GM19043 (cell line): ENCODE data around the gene ANKFY1.

ENCODE experiments used
- ATAC-seq: cut with Tn5 transposase; IDR thresholded peaks from one replicate; pipeline ENCODE4 v1.9.1; 2021; ENCODE audit warnings: low read depth; ENCODE audit not compliant: unreplicated experiment

The ANKFY1 gene

GRCh38 chr17:4182043-4182442 lies 81.7 kb downstream of the ANKFY1 start:
- no peak for ATAC-seq

DNA sequence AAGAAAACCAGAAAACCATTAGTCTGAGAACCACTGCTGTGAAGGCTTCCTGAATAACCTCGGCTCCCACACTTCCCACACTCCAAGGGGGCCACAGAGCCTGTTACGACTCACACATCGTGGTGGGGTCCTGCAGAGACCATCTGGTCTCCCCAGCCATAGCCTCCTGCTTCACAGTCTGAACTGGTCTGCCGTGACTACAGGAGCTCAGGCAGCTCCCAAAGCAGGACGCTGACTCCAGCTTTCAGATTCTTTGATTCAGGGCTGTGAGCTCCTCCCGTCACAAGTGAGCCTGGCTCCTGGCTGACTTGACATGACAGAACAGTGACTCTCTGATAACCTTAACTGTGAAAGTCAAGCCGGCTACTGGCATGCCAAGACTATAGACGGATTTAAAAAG lies 83.0 kb downstream of the ANKFY1 start:
- ATAC-seq = no peak

DNA sequence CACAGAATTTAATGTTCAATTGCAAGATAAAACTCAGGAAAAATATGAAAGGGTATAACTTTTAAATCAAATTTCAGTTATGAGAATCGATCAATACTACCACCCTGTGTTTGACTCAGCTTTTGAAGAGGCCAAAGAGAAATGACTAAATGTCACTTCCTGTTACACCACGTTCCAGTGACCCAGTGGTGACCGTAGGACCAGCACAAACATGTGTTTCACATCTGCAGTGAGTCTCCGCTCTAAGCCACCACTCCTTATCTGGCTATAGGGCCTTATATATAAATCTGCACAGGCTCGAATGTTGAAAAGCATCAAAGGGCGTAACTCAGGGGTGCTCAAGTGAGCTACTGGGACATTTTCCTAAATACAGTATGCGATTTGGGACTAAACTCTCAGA lies 84.7 kb downstream of the ANKFY1 start:
- ATAC-seq = no peak

DNA sequence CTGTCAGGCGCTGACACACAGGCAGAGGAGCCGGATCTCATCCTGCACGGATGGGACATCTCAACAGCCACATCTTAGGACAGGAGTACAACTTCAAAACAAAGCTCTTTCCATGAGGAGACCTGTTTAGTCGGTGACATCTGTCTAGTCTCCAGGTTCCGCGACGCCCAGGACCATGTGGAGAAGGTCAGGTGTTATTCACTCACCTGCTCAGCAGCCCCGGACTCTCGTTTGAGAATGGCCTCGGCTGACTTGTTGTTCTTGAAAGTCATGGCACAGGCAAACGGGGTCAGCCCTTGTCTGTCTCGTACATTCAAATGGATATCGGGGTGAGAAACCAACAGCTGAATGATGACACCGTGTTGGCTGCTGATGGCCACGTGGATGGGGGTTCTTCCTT lies 85.1 kb downstream of the ANKFY1 start:
- no peak for ATAC-seq

- no peak for ATAC-seq
Observed at GRCh38 chr17:4177806-4178205, 86.0 kb downstream of the ANKFY1 start.

GRCh38 chr17:4176808-4177472 lies 86.8 kb downstream of the ANKFY1 start:
- no peak for ATAC-seq

DNA sequence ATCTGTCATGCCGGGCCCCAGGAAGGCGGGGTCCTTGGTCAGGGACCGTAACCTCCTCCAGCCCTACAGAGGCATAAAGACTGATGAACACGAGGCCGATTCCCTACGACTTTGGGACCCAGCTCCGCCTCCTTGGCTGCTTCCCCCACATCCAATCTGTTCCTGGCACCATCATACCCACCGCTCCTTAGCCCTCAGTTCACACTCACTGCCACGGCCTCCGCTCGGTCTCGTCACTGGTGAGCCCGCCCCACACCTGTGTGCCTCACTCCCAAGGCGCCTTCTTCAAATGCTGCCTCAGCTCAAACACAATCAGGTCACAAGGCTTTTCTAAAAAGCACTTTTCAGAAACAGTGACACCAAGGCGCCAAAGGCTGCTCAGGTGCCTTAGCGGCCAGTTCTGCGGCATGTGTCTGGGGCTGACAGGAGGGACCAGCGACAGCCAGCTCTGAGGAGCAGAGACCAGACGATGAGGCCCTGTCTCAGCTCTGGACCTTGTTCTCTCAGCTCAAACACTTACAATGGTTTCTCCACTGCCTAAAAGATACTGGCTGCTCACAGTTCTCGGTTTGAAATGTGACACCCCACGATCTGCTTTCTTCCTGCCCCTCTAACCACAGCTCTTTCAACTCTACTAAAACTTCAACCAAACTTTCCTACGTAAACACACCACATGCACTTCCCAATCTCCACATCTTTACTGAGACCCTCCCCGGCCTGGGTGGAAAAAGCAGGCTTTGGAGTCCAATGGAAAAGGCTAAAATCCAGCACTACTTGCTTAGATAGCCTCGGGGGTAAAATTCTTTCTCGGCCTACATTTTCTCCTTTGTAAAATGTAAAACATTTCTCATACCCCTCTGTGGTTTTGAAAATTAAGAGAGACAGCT lies 87.6 kb downstream of the ANKFY1 start:
- no peak for ATAC-seq

GRCh38 chr17:4174556-4174955 lies 89.2 kb downstream of the ANKFY1 start:
- ATAC-seq = no peak

DNA sequence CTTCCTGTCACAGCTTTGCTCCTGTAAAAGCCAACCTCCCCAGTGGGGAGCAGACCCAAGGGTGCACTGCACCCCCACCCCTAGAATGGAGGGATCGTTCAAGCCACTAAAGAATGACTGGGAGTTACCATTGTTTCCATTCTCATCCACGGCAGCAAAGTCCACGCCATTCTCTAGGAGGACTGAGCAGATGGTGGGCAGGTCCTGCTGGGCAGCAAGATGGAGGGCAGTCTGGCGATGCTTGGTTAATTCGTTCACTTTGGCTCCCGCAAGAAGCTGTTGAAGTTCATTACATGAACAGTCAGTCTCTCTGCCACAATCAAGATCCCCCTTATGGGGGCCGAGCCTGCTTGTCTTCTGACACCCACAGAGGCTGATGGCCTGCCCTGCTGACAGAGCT lies 90.0 kb downstream of the ANKFY1 start:
- ATAC-seq = no peak

- no peak for ATAC-seq
Observed at GRCh38 chr17:4172356-4172755, 91.4 kb downstream of the ANKFY1 start.

DNA sequence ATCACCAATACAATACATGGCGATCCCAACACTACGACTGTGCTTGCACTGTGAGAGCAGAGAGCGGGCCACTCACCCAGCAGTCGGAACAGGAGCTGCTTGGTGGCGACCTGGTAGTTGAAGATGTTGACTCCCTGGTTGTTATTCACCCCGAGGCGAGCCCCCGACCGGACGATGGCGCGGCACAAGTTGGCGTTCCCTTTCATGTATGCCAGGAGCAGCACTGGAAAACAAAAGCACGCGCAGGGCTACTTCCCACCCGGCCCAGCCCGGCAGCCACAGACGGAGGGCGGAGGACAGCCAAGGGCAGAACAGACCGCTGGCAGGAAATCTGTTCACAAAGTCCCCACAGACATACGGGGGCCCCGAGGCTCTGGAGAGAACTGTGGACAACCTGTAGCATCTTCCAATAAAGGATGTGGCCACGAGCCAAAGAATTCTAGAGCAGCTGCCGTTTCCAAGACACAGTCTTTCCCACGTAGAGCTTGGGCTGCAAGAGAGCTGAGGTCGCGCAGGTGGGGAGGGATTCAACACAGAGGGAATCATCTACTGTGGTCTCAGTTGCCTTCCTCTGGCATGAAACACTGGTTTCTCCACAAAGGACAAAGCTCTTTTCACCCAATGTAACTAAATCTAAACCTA lies 93.0 kb downstream of the ANKFY1 start:
- ATAC-seq = no peak

DNA sequence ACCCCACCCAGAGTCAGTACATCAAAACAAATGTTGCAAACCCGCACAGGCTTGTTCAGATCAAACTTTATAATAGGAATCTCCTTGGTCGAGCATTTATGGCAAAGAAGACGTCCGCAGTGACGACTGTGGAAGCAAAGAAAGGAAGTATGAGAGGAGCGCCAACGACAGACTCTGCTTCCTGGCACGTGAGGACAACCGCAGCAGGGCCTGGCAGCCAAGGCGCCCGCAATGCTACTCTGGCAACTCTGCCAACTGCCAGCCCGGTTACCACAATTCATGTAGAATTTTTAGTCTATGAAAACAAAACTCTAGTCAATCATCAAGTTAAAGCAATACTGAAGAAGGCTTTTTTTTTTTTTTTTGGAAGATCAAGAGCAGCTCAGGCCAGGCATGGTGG lies 96.0 kb downstream of the ANKFY1 start:
- ATAC-seq = no peak

DNA sequence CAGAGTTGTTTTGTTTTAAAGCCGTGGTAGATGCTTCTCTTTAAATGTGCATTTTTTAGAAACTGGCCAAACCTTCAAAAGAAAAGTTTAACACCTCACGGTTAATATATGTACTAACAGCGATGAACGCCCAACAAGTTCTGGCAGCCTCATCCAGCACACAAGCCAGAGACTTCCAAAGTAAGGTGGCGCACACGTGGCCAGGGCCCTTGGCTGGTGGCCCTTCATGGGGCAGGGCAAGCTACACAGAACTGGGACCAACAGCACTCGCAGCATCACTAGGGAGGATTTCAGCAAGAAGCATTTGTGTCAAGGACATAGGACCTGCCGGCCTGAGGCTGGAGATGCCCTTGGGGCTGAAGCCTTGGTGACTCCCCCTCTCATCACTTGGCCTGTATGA lies 97.4 kb downstream of the ANKFY1 start:
- no peak for ATAC-seq

GRCh38 chr17:4165301-4166010 lies 98.3 kb downstream of the ANKFY1 start:
- no peak for ATAC-seq

- ATAC-seq = no peak
Observed at GRCh38 chr17:4163951-4164350, 99.8 kb downstream of the ANKFY1 start.

DNA sequence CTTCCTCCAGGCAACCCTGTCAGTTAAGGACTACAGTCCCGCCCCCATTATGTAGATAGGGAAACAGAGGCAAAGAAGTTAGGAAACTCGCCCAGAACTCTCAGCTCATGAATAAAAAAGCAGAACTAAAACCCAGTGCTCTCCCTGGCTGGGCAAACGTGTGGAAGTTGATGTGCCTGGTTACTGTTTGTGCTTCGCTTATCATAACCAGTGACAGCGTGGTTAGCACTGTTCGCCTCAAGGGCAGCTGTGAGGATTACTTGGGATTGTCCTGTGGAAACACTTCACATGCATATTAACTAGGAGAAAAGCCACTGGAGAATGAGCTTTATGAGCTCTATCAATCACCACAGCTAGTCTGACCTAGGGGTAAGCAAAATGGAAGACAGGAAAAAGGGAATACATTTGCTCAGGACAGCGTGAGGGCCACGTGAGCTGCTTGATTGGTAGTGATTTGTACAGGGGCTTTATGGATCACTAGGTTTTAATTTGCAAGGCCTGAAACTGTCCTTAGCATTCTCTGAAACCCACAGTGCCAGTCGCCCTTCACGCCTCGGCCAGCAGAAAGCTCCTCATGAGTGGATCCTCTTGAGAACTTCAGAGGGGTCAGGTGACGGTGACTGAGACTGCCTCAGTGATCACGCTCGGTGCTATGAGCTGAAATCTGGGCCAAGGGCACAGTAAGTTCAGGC lies 100.9 kb downstream of the ANKFY1 start:
- no peak for ATAC-seq

- ATAC-seq = no peak
Observed at GRCh38 chr17:4162321-4162720, 101.5 kb downstream of the ANKFY1 start.

GRCh38 chr17:4161967-4162305 lies 101.8 kb downstream of the ANKFY1 start:
- ATAC-seq = no peak

DNA sequence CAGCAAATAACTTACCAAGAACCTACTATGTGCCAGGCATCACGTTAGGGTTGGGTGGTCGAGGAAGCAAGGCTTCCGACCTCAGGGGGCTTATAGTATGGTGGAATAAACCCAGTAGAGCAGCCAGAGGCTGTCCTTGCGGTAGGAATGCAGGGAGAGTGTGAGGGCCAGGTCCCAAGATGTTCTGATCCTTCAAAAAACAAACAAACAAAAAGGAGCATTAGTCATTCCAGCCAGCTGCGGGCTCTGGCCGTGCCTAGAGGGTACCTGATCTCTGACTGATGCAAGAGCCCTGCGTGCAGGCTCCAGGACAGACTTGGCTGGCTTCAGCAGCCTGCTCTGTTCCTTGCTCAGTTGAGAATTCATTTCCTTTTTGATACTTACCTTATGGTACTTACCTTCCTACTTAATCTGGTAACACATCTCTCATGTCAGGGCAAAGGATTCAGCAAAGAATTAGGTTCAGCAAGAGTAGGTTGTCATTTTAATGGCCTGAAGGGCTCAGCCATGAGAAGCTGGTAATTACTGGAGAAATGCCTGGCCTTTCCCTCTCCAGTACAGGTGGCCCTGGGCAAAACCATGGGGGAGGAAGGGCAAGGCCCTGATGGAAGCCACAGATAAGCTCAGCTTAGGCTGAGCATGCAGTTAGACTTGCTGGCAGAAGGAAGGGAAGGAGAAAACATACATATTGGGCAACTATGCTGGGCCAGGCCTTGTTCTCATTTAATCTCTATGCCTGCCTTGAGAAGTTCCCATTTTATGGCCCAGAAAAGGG lies 102.4 kb downstream of the ANKFY1 start:
- no peak for ATAC-seq
